HCT116 (cell line): ENCODE results near the gene INS.

Experiments used
- CEBPB ChIP-seq: IDR thresholded peaks from 2 replicates; pipeline ENCODE4 v1.6.1; 2012; ENCODE audit warnings: low read depth
- EGR1 ChIP-seq: IDR thresholded peaks from 2 replicates; pipeline ENCODE4 v1.6.1; 2012; ENCODE audit warnings: low read depth
- ELF1 ChIP-seq: IDR thresholded peaks from 2 replicates; pipeline ENCODE4 v1.6.1; 2012; ENCODE audit warnings: low read depth, borderline replicate concordance
- EZH2 ChIP-seq: fragments of 200-600 bp; sonication (generic); IDR thresholded peaks from 2 replicates; pipeline ENCODE4 v1.6.1; 2017; ENCODE audit warnings: antibody characterized with exemption, mixed run types
- EZH2phosphoT487 ChIP-seq: fragments of 200-600 bp; IDR thresholded peaks from 2 replicates; pipeline ENCODE4 v1.6.1; 2018; ENCODE audit warnings: antibody characterized with exemption, borderline replicate concordance
- MAX ChIP-seq: IDR thresholded peaks from 2 replicates; pipeline ENCODE4 v1.6.1; 2012
- POLR2A ChIP-seq: IDR thresholded peaks from 2 replicates; pipeline ENCODE4 v1.7.0; 2011; ENCODE audit warnings: borderline replicate concordance; ENCODE audit not compliant: insufficient read depth, insufficient read length; ENCODE audit errors: extremely low read depth
- POLR2AphosphoS5 ChIP-seq: IDR thresholded peaks from 2 replicates; pipeline ENCODE4 v1.6.1; 2011; ENCODE audit warnings: mild to moderate bottlenecking, low read depth, low read length, moderate library complexity
- SP1 ChIP-seq: IDR thresholded peaks from 2 replicates; pipeline ENCODE4 v1.6.1; 2012; ENCODE audit warnings: low read depth
- TCF7L2 ChIP-seq: IDR thresholded peaks from 2 replicates; pipeline ENCODE4 v1.7.0; 2011; ENCODE audit warnings: borderline replicate concordance, inconsistent platforms; ENCODE audit not compliant: insufficient read depth, insufficient read length; ENCODE audit errors: extremely low read depth
- ZNF274 ChIP-seq: fragments of 200-500 bp; sonication (Bioruptor generic); IDR thresholded peaks from 2 replicates; pipeline ENCODE4 v1.6.1; 2014; ENCODE audit warnings: mild to moderate bottlenecking, low read depth, low read length, inconsistent platforms
- TF ChIP-seq, protein P1 (sequence below): IDR thresholded peaks from 2 replicates; pipeline ENCODE4 v1.6.1; 2012; ENCODE audit warnings: low read depth
- TF ChIP-seq, protein P2 (sequence below), 3 experiments: fragments of 200-600 bp in 1 of 3; sonication (generic) in 1 of 3; IDR thresholded peaks in 2 of 3; conservative IDR thresholded peaks in 1 of 3; 2 replicates each; pipeline ENCODE4 v1.5.1; 2012 to 2017; ENCODE audit warnings: low read depth in 2 of 3, low read length in 2 of 3, antibody characterized with exemption in 1 of 3, borderline replicate concordance in 1 of 3, control low read depth in 1 of 3, mild to moderate bottlenecking in 1 of 3, mixed read lengths in 1 of 3, mixed run types in 1 of 3, moderate library complexity in 1 of 3; ENCODE audit not compliant: insufficient read depth in 1 of 3

DNA sequence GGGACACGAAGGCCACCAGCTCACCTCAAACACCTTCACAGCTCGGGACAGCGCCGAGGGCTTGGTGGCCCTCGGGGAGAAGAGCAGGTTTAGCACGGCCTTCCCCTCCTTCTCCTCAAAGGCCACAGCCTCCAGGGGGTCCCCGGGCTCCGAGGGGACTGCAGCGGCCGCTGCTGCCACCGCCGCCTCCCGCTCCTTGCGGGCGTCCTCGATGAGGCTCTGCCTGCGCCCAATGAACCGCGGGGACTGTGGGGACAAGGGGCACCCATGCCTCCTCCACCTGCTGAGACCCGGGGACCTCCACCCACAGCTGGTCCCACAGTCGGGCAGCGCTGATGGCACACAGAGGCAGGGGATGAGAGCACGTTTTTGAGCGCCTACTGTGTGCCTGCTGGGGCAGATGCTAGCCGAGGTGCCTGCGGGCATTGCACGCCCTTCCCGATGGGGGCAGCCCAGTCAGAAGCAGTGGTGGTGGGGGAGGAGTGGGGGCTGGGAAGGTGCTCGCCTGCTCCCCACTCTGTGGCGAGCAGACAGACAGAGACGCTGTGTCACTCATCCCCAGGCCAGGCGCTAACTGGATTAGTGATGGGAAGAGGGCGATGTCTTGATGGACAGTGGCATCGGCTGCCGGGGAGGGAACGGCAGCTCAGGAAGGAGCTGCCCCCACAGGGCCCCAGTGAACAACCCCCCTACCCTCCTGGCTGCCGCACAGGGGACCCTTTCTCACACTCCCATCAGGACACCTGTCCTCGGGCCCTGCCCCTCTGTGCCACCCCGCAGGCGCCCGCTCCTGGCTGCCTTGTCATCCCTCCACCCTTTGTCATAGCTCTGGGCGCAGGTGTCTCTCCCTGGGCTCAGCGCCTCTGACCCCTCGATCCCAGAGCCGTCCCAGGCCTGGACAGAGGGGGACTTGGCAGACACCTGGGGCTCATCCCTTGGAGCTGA, 8.9 kb upstream of the INS start:
- TF ChIP-seq, protein P1, sequence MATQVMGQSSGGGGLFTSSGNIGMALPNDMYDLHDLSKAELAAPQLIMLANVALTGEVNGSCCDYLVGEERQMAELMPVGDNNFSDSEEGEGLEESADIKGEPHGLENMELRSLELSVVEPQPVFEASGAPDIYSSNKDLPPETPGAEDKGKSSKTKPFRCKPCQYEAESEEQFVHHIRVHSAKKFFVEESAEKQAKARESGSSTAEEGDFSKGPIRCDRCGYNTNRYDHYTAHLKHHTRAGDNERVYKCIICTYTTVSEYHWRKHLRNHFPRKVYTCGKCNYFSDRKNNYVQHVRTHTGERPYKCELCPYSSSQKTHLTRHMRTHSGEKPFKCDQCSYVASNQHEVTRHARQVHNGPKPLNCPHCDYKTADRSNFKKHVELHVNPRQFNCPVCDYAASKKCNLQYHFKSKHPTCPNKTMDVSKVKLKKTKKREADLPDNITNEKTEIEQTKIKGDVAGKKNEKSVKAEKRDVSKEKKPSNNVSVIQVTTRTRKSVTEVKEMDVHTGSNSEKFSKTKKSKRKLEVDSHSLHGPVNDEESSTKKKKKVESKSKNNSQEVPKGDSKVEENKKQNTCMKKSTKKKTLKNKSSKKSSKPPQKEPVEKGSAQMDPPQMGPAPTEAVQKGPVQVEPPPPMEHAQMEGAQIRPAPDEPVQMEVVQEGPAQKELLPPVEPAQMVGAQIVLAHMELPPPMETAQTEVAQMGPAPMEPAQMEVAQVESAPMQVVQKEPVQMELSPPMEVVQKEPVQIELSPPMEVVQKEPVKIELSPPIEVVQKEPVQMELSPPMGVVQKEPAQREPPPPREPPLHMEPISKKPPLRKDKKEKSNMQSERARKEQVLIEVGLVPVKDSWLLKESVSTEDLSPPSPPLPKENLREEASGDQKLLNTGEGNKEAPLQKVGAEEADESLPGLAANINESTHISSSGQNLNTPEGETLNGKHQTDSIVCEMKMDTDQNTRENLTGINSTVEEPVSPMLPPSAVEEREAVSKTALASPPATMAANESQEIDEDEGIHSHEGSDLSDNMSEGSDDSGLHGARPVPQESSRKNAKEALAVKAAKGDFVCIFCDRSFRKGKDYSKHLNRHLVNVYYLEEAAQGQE: no peak
- TF ChIP-seq EGR1: no peak
- TF ChIP-seq, protein P2, sequence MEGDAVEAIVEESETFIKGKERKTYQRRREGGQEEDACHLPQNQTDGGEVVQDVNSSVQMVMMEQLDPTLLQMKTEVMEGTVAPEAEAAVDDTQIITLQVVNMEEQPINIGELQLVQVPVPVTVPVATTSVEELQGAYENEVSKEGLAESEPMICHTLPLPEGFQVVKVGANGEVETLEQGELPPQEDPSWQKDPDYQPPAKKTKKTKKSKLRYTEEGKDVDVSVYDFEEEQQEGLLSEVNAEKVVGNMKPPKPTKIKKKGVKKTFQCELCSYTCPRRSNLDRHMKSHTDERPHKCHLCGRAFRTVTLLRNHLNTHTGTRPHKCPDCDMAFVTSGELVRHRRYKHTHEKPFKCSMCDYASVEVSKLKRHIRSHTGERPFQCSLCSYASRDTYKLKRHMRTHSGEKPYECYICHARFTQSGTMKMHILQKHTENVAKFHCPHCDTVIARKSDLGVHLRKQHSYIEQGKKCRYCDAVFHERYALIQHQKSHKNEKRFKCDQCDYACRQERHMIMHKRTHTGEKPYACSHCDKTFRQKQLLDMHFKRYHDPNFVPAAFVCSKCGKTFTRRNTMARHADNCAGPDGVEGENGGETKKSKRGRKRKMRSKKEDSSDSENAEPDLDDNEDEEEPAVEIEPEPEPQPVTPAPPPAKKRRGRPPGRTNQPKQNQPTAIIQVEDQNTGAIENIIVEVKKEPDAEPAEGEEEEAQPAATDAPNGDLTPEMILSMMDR (IDR thresholded peaks at IDR 0.05 in 2 of 3, conservative IDR thresholded peaks at IDR 0.05 in 1 of 3; ENCODE audit: borderline replicate concordance in 1 of 3, insufficient read depth in 1 of 3, low read depth in 2 of 3, low read length in 2 of 3): no peak
- TF ChIP-seq POLR2AphosphoS5: no peak
- TF ChIP-seq EZH2: no peak
- no peak for TF ChIP-seq TCF7L2
- TF ChIP-seq ELF1: no peak
- no peak for TF ChIP-seq POLR2A
- TF ChIP-seq SP1: no peak
- TF ChIP-seq ZNF274: no peak
- TF ChIP-seq EZH2phosphoT487: no peak
- TF ChIP-seq CEBPB: no peak
- TF ChIP-seq MAX: no peak
